SK-N-SH treated with all-trans-retinoic acid at 6 μM for 48 hours (cell line): Measurements from ENCODE around the gene RNF7.
"Not testable (repeated sequence)": the region's sequence is repeated elsewhere in the genome, so short reads cannot be mapped to it uniquely, and the experiment has no call there.

Source experiments
- ESRRG ChIP-seq: fragments of 250-450 bp; sonication (Bioruptor Pico); IDR thresholded peaks from 2 replicates; pipeline ENCODE4 v1.6.1; 2021; ENCODE audit warnings: mild to moderate bottlenecking
- ISL1 ChIP-seq: fragments of 250-450 bp; sonication (Bioruptor Pico); IDR thresholded peaks from 2 replicates; pipeline ENCODE4 v2.1.2; 2022; ENCODE audit warnings: mild to moderate bottlenecking, moderate library complexity

DNA sequence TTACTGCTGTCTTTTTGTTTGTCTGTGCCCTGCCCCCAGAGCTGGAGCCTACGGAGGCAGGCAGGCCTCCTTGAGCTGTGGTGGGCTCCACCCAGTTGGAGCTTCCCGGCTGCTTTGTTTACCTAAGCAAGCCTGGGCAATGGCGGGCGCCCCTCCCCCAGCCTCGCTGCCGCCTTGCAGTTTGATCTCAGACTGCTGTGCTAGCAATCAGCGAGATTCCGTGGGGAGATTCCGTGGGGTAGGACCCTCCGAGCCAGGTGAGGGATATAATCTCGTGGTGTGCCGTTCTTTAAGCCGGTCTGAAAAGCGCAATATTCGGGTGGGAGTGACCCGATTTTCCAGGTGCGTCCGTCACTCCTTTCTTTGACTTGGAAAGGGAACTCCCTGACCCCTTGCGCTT is 24.5 kb downstream of the RNF7 start:
- TF ChIP-seq ISL1, ESRRG (CRISPR knock-in tag): not testable (repeated sequence)
